SK-N-SH (cell line): Measurements from ENCODE around the gene RAE1.

Experiments used
- ELF1 ChIP-seq: IDR thresholded peaks from 2 replicates; pipeline ENCODE4 v1.4.0; 2012
- EP300 ChIP-seq, 2 experiments: IDR thresholded peaks; 2 replicates each; pipeline versions ENCODE4 v1.4.0 to v1.6.1; 2012; ENCODE audit warnings: borderline replicate concordance in 1 of 2, low read depth in 1 of 2, low read length in 1 of 2
- JUND ChIP-seq: IDR thresholded peaks from 2 replicates; pipeline ENCODE4 v1.4.0; 2012
- MXI1 ChIP-seq: IDR thresholded peaks from 2 replicates; pipeline ENCODE4 v1.6.1; 2012; ENCODE audit warnings: mild to moderate bottlenecking, low read depth, low read length, improper control_type of control experiment
- NRF1 ChIP-seq: IDR thresholded peaks from 2 replicates; pipeline ENCODE4 v1.6.1; 2012; ENCODE audit warnings: low read depth, mild to moderate bottlenecking, low read length
- TF ChIP-seq, protein P1 (sequence below): fragments of 200-600 bp; sonication (generic); IDR thresholded peaks from 2 replicates; pipeline ENCODE4 v1.6.1; 2017; ENCODE audit warnings: antibody characterized with exemption, mild to moderate bottlenecking, moderate library complexity
- TF ChIP-seq, protein P2 (sequence below): IDR thresholded peaks from 2 replicates; pipeline ENCODE4 v1.4.0; 2012; ENCODE audit warnings: low read depth
- TF ChIP-seq, protein P3 (sequence below): fragments of 150-350 bp; IDR thresholded peaks from 2 replicates; pipeline ENCODE4 v1.6.1; 2017; ENCODE audit warnings: antibody characterized with exemption, low read length, low read depth, borderline replicate concordance
- TF ChIP-seq, protein P4 (sequence below): IDR thresholded peaks from 2 replicates; pipeline ENCODE4 v1.4.0; 2012; ENCODE audit warnings: low read depth, borderline replicate concordance

DNA sequence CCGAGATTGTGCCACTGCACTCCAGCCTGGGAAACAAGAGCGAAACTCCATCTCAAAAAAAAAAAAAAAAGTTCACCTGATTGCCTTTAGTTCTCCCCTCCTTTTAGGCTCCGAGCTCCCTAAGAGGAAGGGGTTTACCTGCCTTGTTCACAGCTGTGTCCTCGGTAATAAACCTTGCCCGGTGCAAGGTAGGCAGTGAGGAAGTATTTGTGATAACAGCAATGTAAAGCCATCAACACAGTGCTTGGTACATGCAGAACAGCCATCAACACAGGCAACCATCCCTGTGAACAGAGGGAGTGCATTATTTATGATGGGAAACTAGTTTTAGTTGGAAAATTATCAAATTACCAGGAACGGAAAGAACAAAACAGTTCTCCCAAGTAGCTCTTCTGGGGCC, 23.2 kb upstream of the RAE1 start:
- TF ChIP-seq ELF1, result no peak
- TF ChIP-seq, protein P1, sequence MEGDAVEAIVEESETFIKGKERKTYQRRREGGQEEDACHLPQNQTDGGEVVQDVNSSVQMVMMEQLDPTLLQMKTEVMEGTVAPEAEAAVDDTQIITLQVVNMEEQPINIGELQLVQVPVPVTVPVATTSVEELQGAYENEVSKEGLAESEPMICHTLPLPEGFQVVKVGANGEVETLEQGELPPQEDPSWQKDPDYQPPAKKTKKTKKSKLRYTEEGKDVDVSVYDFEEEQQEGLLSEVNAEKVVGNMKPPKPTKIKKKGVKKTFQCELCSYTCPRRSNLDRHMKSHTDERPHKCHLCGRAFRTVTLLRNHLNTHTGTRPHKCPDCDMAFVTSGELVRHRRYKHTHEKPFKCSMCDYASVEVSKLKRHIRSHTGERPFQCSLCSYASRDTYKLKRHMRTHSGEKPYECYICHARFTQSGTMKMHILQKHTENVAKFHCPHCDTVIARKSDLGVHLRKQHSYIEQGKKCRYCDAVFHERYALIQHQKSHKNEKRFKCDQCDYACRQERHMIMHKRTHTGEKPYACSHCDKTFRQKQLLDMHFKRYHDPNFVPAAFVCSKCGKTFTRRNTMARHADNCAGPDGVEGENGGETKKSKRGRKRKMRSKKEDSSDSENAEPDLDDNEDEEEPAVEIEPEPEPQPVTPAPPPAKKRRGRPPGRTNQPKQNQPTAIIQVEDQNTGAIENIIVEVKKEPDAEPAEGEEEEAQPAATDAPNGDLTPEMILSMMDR, result no peak
- TF ChIP-seq JUND, result no peak
- TF ChIP-seq, protein P2, sequence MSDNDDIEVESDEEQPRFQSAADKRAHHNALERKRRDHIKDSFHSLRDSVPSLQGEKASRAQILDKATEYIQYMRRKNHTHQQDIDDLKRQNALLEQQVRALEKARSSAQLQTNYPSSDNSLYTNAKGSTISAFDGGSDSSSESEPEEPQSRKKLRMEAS, result no peak
- TF ChIP-seq MXI1, result no peak
- TF ChIP-seq EP300 (IDR thresholded peaks at IDR 0.05; ENCODE audit: borderline replicate concordance in 1 of 2, low read depth in 1 of 2, low read length in 1 of 2), result no peak
- TF ChIP-seq, protein P3, sequence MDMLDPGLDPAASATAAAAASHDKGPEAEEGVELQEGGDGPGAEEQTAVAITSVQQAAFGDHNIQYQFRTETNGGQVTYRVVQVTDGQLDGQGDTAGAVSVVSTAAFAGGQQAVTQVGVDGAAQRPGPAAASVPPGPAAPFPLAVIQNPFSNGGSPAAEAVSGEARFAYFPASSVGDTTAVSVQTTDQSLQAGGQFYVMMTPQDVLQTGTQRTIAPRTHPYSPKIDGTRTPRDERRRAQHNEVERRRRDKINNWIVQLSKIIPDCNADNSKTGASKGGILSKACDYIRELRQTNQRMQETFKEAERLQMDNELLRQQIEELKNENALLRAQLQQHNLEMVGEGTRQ, result no peak
- no peak for TF ChIP-seq NRF1
- TF ChIP-seq, protein P4, sequence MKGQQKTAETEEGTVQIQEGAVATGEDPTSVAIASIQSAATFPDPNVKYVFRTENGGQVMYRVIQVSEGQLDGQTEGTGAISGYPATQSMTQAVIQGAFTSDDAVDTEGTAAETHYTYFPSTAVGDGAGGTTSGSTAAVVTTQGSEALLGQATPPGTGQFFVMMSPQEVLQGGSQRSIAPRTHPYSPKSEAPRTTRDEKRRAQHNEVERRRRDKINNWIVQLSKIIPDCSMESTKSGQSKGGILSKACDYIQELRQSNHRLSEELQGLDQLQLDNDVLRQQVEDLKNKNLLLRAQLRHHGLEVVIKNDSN, result no peak
